Calu3 (cell line): ENCODE results near the gene USP51. TPM values are rescaled to one million over a fixed set of nuclear protein-coding genes. Genes with fewer than 3 reads are reported as not detected.

ENCODE experiments used
- Bru-seq: library from RNA; stranded (reverse); fragments of 400-500 nt; gene quantifications from one replicate; lab custom pipeline; 2021; lab: Mats Ljungman, UMichigan
- BruChase-seq, 2 experiments: library from RNA; stranded (reverse); fragments of 400-500 nt; gene quantifications; one replicate each; lab custom pipeline; 2021; lab: Mats Ljungman, UMichigan
- BruUV-seq: library from RNA; stranded (reverse); fragments of 400-500 nt; replicated peaks from 2 replicates; lab custom pipeline; 2021; lab: Mats Ljungman, UMichigan
- CTCF ChIA-PET: fragments of 300-600 bp; sonication (Branson Sonifier 250); formaldehyde crosslinking; loops from one replicate; lab custom pipeline; 2022; ENCODE audit warnings: antibody characterized with exemption; lab: Charles Lee
- DNase-seq: peaks from one replicate; pipeline ENCODE4 v3.0.0; 2022
- H3K27ac Mint-ChIP-seq: one replicate; pipeline ENCODE4 v1.8.0; 2022; ENCODE audit warnings: mixed read lengths; ENCODE audit not compliant: unreplicated experiment
- H3K27me3 Mint-ChIP-seq: one replicate; pipeline ENCODE4 v1.8.0; 2022; ENCODE audit warnings: mixed read lengths; ENCODE audit not compliant: unreplicated experiment
- H3K36me3 Mint-ChIP-seq: one replicate; pipeline ENCODE4 v1.8.0; 2022; ENCODE audit warnings: mild to moderate bottlenecking, moderate library complexity, mixed read lengths; ENCODE audit not compliant: insufficient read depth, unreplicated experiment
- H3K4me1 Mint-ChIP-seq: one replicate; pipeline ENCODE4 v1.8.0; 2022; ENCODE audit warnings: mild to moderate bottlenecking, low read depth, mixed read lengths; ENCODE audit not compliant: unreplicated experiment
- H3K4me3 Mint-ChIP-seq: one replicate; pipeline ENCODE4 v1.8.0; 2022; ENCODE audit warnings: mild to moderate bottlenecking, low read depth, moderate library complexity, mixed read lengths; ENCODE audit not compliant: unreplicated experiment
- H3K9me3 Mint-ChIP-seq: one replicate; pipeline ENCODE4 v1.8.0; 2022; ENCODE audit warnings: low read depth, mixed read lengths; ENCODE audit not compliant: unreplicated experiment
- CTCF ChIP-seq: fragments of 200-600 bp; IDR thresholded peaks from one replicate; pipeline ENCODE4 v1.8.0; 2022; ENCODE audit warnings: antibody characterized with exemption; ENCODE audit not compliant: unreplicated experiment
- intact Hi-C: fragments of 100-400 bp; cut with micrococcal nuclease; formaldehyde crosslinking; loops from one replicate; pipeline ENCODE4 v1.10.0; 2022; ENCODE audit not compliant: unreplicated experiment
- long read RNA-seq: library from polyadenylated mRNA; stranded (forward); transcript quantifications from one replicate; pipeline ENCODE4 v2.0.0, GENCODE V29; 2022
- total RNA-seq: library from RNA; stranded (reverse); gene quantifications from 2 replicates; pipeline ENCODE4 v1.2.3, GENCODE V29; 2022

Gene USP51
- total RNA-seq (1.2 and 1.5 TPM in 2 replicates), Bru-seq, nascent RNA (percentile 37 among the genes with signal in this experiment), BruChase-seq, experiment 1, labeled RNA remaining after a 6-hour chase (percentile 30 among the genes with signal in this experiment), BruChase-seq, experiment 2, labeled RNA remaining after a 2-hour chase (percentile 50 among the genes with signal in this experiment)
- long read RNA-seq, result 0 reads

GRCh38 chrX:55489314-55490009 lies at the start of gene USP51:
Gene USP51 (minus strand): TSS chrX:55489848. CDS start chrX:55488939, 909 bp downstream.
- no peak for TF ChIP-seq CTCF
- Mint-ChIP-seq H3K36me3 (peaks cover 17% of the 10 kb centered on the region), H3K9me3 (no peaks in the 10 kb centered on the region), H3K4me1 (peaks cover 8% of the 10 kb centered on the region), H3K4me3 (peak within 1 kb of the TSS; percentile 95), H3K27ac (peak within 1 kb of the TSS; percentile 93), H3K27me3 (no peaks in the 10 kb centered on the region)
- intact Hi-C loops, result no loop called here
- peak; percentile 4 for DNase-seq
- CTCF ChIA-PET, result interaction anchor here (0.8 to 1.1 kb wide), 4 partner anchors 9 to 354 kb away, joined by 3 to 4 read pairs (median 4); partner anchors contain the start of gene RRAGB
- BruUV-seq, result no TSS peak

GRCh38 chrX:55524487-55524886 lies 34.8 kb upstream of the USP51 start:
- CTCF ChIA-PET, result no interaction called here
- intact Hi-C loops, result no loop called here
- H3K27ac Mint-ChIP-seq, result no peak overlapping the region
- no peaks in the 10 kb centered on the region for H3K4me1 Mint-ChIP-seq
- no peaks in the 10 kb centered on the region for H3K9me3 Mint-ChIP-seq
- no peak for TF ChIP-seq CTCF
- H3K4me3 Mint-ChIP-seq, result no peak overlapping the region
- H3K36me3 Mint-ChIP-seq, result no peaks in the 10 kb centered on the region
- BruUV-seq, result no TSS peak
- DNase-seq, result no peak
- peaks cover 24% of the 10 kb centered on the region for H3K27me3 Mint-ChIP-seq

- Mint-ChIP-seq H3K36me3 (no peaks in the 10 kb centered on the region), H3K27ac (no peak overlapping the region), H3K4me1 (no peaks in the 10 kb centered on the region), H3K4me3 (no peak overlapping the region), H3K9me3 (no peaks in the 10 kb centered on the region), H3K27me3 (peaks cover 24% of the 10 kb centered on the region)
- DNase-seq, result no peak
- intact Hi-C loops, result no loop called here
- TF ChIP-seq CTCF, result no peak
- no TSS peak for BruUV-seq
- CTCF ChIA-PET, result no interaction called here
Observed at GRCh38 chrX:55523356-55523755, 33.7 kb upstream of the USP51 start.

GRCh38 chrX:55522596-55523276 lies 33.1 kb upstream of the USP51 start:
- no peaks in the 10 kb centered on the region for H3K36me3 Mint-ChIP-seq
- no peaks in the 10 kb centered on the region for H3K9me3 Mint-ChIP-seq
- BruUV-seq, result no TSS peak
- H3K4me3 Mint-ChIP-seq, result no peak overlapping the region
- H3K4me1 Mint-ChIP-seq, result no peaks in the 10 kb centered on the region
- H3K27me3 Mint-ChIP-seq, result peaks cover 24% of the 10 kb centered on the region
- TF ChIP-seq CTCF, result no peak
- CTCF ChIA-PET, result no interaction called here
- no peak overlapping the region for H3K27ac Mint-ChIP-seq
- intact Hi-C loops, result no loop called here
- no peak for DNase-seq
